HuH-7.5 (cell line): Measurements from ENCODE around the gene CYP2U1.
"Not testable (repeated sequence)": the region's sequence is repeated elsewhere in the genome, so short reads cannot be mapped to it uniquely, and the experiment has no call there.

ENCODE experiments used
- DNase-seq: peaks from one replicate; pipeline ENCODE4 v3.0.0; 2011; ENCODE audit warnings: low spot score

CYP2U1 gene

GRCh38 chr4:107930821-107931774, at the start of gene CYP2U1:
CYP2U1 (plus strand) TSS chr4:107931549; CDS start chr4:107931644, 95 bp downstream.
- peak; percentile 76 for DNase-seq

- no peak for DNase-seq
These were observed 45.5 kb upstream of the CYP2U1 start for GRCh38 chr4:107885865-107886264.

- DNase-seq, result no peak
These were observed 43.1 kb upstream of the CYP2U1 start for GRCh38 chr4:107888237-107888636.

DNA sequence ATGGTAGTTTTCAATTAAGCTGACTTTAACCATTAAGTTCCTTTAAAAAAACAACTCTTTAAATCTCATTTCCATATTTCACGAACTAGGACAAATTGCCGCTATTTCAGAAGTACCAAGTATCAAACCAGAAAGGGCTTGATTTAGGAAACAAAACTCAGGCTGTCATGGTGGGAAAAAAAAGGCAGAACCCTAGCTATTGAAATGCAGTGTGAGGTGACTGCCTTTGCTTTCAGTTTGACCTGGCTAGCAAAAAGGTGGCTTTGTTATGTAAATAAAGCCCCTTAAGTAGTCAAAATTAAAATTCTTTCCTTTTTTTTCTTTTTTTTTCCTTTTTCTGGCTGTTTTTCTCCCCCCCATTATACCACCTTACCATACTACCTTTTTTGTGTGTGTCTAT, 40.6 kb upstream of the CYP2U1 start:
- no peak for DNase-seq

- DNase-seq, result no peak
These were observed 40.0 kb upstream of the CYP2U1 start for GRCh38 chr4:107891299-107891698.

GRCh38 chr4:107893171-107894137, 37.9 kb upstream of the CYP2U1 start:
- no peak for DNase-seq

DNA sequence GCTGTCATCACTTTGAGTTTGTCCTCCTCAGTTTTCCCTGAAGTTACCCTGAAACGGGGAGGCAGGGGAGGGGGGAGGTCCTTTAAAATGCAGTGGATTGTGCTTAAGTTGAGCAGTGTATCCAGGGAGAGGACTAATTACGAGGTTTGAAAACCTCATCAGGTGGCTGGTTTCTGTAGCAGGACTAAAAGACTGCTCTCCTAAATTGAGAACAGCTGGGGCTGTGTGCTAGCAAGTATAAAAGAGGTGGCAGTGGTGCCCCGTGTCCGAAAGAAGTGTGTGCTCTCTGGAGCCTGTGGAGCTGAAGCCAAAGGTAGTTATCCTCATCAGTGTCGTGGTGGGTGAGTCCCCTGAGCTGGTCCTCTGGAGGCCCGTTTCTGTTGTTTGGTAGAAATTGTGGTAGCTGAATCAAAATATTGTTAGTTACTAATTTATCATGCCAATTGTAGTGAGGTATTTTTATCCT, 37.2 kb upstream of the CYP2U1 start:
- DNase-seq, result no peak

GRCh38 chr4:107896158-107896645, 35.1 kb upstream of the CYP2U1 start:
- DNase-seq, result no peak

DNA sequence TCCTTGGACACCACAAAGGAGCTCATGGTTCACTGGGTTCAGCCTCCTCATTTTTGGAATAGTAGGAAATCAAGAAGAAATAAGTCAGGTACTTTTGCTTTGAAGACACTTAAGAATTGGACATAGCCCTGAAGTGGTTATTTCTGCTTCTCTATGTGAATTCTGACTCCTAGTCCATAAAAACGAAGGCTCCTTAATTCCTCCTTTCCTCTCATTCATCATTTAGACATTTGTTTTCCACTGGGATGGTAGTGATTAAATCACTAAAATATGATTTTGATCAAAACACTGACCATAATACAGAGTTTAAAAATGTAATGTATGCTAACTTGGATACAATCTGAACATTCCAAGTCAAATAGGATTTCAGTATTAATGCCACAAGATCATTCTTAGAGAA, 34.7 kb upstream of the CYP2U1 start:
- no peak for DNase-seq

- no peak for DNase-seq
These were observed 33.5 kb upstream of the CYP2U1 start for GRCh38 chr4:107897823-107898222.

DNA sequence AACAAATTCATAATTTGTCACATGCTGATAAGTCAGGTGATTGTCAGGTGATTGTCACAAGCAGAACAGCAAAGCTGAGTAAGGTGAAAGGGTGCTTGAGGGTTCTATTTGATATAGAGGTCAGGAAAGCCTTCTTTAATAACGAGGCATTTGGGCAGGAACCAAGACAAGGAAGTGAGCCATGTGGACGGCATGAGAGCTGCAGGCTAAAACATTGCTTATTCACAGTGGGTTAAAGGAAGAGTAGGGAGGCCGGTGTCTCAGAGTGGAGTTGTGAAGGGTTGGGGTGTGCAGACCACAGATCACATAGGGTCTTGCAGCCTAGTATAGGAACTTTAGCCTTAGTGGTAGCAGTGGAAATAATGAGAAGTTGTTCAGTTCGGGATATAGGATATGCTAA, 31.3 kb upstream of the CYP2U1 start:
- DNase-seq, result no peak

DNA sequence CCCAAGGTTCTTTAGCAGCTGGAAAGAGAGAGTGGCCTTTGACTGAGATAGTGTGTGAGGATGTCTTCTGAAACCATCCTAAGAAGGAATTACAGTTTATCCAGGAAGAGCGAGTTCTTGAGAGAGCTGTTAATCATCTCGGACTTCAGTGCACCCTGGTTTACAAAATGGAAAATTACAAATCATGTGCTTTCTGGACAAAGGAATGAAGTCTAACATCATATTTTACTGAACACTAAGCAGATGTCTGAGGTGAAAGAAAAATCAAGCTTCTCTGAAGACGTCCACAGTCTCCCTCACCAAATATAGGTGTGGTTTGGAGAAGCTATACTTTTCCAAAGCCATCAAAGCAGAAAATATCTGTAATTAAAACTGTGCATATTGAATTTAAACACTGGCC, 30.8 kb upstream of the CYP2U1 start:
- no peak for DNase-seq

- no peak for DNase-seq
These were observed 30.0 kb upstream of the CYP2U1 start for GRCh38 chr4:107901213-107901934.

GRCh38 chr4:107902715-107903114, 28.6 kb upstream of the CYP2U1 start:
- no peak for DNase-seq

DNA sequence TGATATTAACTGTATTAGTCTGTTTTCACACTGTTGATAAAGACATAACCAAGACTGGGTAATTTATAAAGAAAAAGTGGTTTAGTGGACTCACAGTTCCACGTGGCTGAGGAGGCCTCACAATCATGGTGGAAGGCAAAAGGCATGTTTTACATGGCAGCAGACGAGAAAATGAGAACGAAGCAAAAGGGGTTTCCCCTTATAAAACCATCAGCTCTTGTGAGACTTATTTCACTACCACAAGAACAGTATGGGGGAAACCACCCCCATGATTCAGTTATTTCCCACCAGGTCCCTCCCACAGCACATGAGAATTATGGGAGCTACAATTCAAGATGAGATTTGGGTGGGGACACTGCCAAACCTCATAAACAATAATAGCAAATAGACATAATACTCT, 26.3 kb upstream of the CYP2U1 start:
- DNase-seq, result not testable (repeated sequence)

GRCh38 chr4:107906458-107907100, 24.8 kb upstream of the CYP2U1 start:
- no peak for DNase-seq

DNA sequence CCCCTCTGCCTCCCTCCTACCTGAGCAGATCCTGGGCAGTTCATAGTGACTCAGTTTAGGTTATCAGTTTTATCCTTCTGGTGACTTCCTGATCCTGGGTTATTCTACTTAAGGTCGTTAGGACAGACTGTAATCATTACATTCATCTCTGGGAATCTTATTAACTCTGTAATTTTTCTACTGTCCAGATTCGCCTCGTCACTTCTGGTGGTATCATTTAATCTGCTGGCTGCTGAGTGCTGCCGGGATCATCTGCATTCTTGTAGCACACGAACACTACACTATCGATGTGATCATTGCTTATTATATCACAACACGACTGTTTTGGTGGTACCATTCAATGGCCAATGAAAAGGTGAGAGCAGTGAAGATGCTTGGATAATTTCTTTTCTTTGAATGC, 23.0 kb upstream of the CYP2U1 start:
- DNase-seq, result no peak

- DNase-seq, result peak; percentile 12
These were observed 18.0 kb upstream of the CYP2U1 start for GRCh38 chr4:107913283-107913899.

- no peak for DNase-seq
These were observed 16.1 kb upstream of the CYP2U1 start for GRCh38 chr4:107915220-107915619.

DNA sequence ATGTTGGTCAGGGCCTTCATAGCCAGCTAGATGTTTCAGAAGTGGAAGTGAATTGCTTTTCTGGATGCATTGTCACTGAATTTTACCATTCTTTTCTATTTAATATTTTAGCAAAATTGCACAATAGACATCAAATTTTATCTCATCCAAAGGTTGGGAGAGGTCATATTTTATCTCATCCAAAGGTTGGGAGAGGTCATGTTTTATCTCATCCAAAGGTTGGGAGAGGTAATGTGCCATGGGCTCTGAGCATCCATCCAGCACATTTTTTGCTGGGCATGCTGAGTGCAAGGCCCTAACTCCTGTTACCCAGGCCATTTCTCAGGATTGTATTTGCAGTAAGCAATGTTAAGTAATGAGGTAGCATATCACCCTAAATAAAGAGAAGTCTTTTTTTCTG, 14.7 kb upstream of the CYP2U1 start:
- DNase-seq, result no peak

- no peak for DNase-seq
These were observed 13.8 kb upstream of the CYP2U1 start for GRCh38 chr4:107917500-107917899.
